ENCODE measurements around the gene SPATS1. TPM values are rescaled to one million over a fixed set of nuclear protein-coding genes. Genes with fewer than 3 reads are reported as not detected.

SPATS1 gene
- total and polyA plus RNA-seq, 9 donors, result 0.25 to 1.4 (median 0.28) TPM; not detected in 6

- WGBS, 3 donors, result 92 to 99% (median 93%) methylated on average over 3 of the region's 3 CpGs
- Histone ChIP-seq H3K4me1 (ENCODE audit: insufficient read depth) (no peaks in the 10 kb centered on the region), H3K4me3 (no peak overlapping the region), H3K27me3 (no peaks in the 10 kb centered on the region), H3K27ac (no peak overlapping the region), H3K9me3 (no peaks in the 10 kb centered on the region), H3K36me3 (no peaks in the 10 kb centered on the region)
- no peak for TF ChIP-seq EP300 (IDR thresholded peaks at IDR 0.05)
- TF ChIP-seq CTCF (IDR thresholded peaks at IDR 0.05), result no peak
- no peak for TF ChIP-seq POLR2A (IDR thresholded peaks at IDR 0.05)
- intact Hi-C loops (cut with DNase I), result no loop called here
- no peak for DNase-seq
Measured at GRCh38 chr6:44363377-44363926, 21.0 kb downstream of the SPATS1 start.

- no peaks in the 10 kb centered on the region for H3K27me3 ChIP-seq
- 89 to 95% (median 90%) methylated on average over 3 of the region's 3 CpGs for WGBS, 3 donors
- intact Hi-C loops (cut with DNase I), result no loop called here
- H3K4me1 ChIP-seq (ENCODE audit: insufficient read depth), result no peaks in the 10 kb centered on the region
- TF ChIP-seq CTCF (IDR thresholded peaks at IDR 0.05) (no peak), POLR2A (IDR thresholded peaks at IDR 0.05) (no peak), EP300 (IDR thresholded peaks at IDR 0.05) (no peak)
- H3K9me3 ChIP-seq, result no peaks in the 10 kb centered on the region
- no peaks in the 10 kb centered on the region for H3K36me3 ChIP-seq
- H3K27ac ChIP-seq, result no peak overlapping the region
- no peak overlapping the region for H3K4me3 ChIP-seq
- DNase-seq, result no peak
Measured at GRCh38 chr6:44366781-44367180, 24.3 kb downstream of the SPATS1 start.

- no peak overlapping the region for H3K4me3 ChIP-seq
- TF ChIP-seq EP300 (IDR thresholded peaks at IDR 0.05) (no peak), CTCF (IDR thresholded peaks at IDR 0.05) (no peak), POLR2A (IDR thresholded peaks at IDR 0.05) (no peak)
- H3K27ac ChIP-seq, result no peak overlapping the region
- intact Hi-C loops (cut with DNase I), result no loop called here
- 50 to 63% (median 52%) methylated on average over 2 of the region's 2 CpGs for WGBS, 3 donors
- H3K36me3 ChIP-seq, result no peaks in the 10 kb centered on the region
- no peaks in the 10 kb centered on the region for H3K9me3 ChIP-seq
- no peaks in the 10 kb centered on the region for H3K27me3 ChIP-seq
- no peaks in the 10 kb centered on the region for H3K4me1 ChIP-seq (ENCODE audit: insufficient read depth)
- no peak for DNase-seq
Measured at GRCh38 chr6:44367681-44368080, 25.2 kb downstream of the SPATS1 start.

GRCh38 chr6:44373051-44373450 is 30.6 kb downstream of the SPATS1 start:
- DNase-seq, result no peak
- 58 to 89% (median 67%) methylated on average over 3 of the region's 3 CpGs for WGBS, 3 donors

GRCh38 chr6:44373787-44374186 is 31.3 kb downstream of the SPATS1 start:
- Histone ChIP-seq H3K27me3 (no peaks in the 10 kb centered on the region), H3K9me3 (no peaks in the 10 kb centered on the region), H3K4me1 (ENCODE audit: insufficient read depth) (no peaks in the 10 kb centered on the region), H3K36me3 (no peaks in the 10 kb centered on the region), H3K27ac (no peak overlapping the region), H3K4me3 (no peak overlapping the region)
- intact Hi-C loops (cut with DNase I), result no loop called here
- TF ChIP-seq EP300 (IDR thresholded peaks at IDR 0.05) (no peak), POLR2A (IDR thresholded peaks at IDR 0.05) (no peak), CTCF (IDR thresholded peaks at IDR 0.05) (no peak)
- no peak for DNase-seq
- 52 to 66% (median 53%) methylated on average over 2 of the region's 2 CpGs for WGBS, 3 donors

More at GRCh38 chr6:44373051-44373450, 30.6 kb downstream of the SPATS1 start:
- no peak for TF ChIP-seq POLR2A (IDR thresholded peaks at IDR 0.05)
- TF ChIP-seq EP300 (IDR thresholded peaks at IDR 0.05), result no peak
- no peak overlapping the region for H3K4me3 ChIP-seq
- no peaks in the 10 kb centered on the region for H3K4me1 ChIP-seq (ENCODE audit: insufficient read depth)
- H3K27ac ChIP-seq, result no peak overlapping the region
- intact Hi-C loops (cut with DNase I), result no loop called here
- no peaks in the 10 kb centered on the region for H3K27me3 ChIP-seq
- H3K9me3 ChIP-seq, result no peaks in the 10 kb centered on the region
- no peaks in the 10 kb centered on the region for H3K36me3 ChIP-seq

All from ovary (tissue), 9 donors.